Natural killer cell treated with Interleukin-12 subunit alpha and Interleukin-12 subunit beta and Interleukin-15 and Interleukin-18, amount 100 ng/mL, for 72 hours (primary cell): Measurements from ENCODE around the gene SPEM1. TPM values are rescaled to one million over a fixed set of nuclear protein-coding genes. Genes with fewer than 3 reads are reported as not detected.

Experiments used
- ATAC-seq, 2 donors: fragments of 150-1000 bp; cut with Tn5 transposase in 1 of 2; sonication (Bioruptor Pico), chemical (Tn5 transposase) in 1 of 2; 2 replicates each; pipeline ENCODE4 v1.10.0; 2021
- DNase-seq: peaks from one replicate; pipeline ENCODE4 v3.0.0; 2022; ENCODE audit warnings: low spot score
- H3K27ac Mint-ChIP-seq, 2 donors: 1 replicate in 1 of 2; 2 replicates in 1 of 2; pipeline ENCODE4 v1.8.0; 2022; ENCODE audit warnings: mixed read lengths in 2 of 2, mild to moderate bottlenecking in 1 of 2, moderate library complexity in 1 of 2
- H3K27me3 Mint-ChIP-seq, 2 donors: 1 replicate in 1 of 2; 2 replicates in 1 of 2; pipeline ENCODE4 v1.8.0; 2022; ENCODE audit warnings: mixed read lengths in 2 of 2
- H3K36me3 Mint-ChIP-seq: one replicate; pipeline ENCODE4 v1.8.0; 2022; ENCODE audit warnings: mixed read lengths
- H3K4me1 Mint-ChIP-seq, 2 donors: 1 replicate in 1 of 2; 2 replicates in 1 of 2; pipeline ENCODE4 v1.8.0; 2022; ENCODE audit warnings: low read depth in 2 of 2, mixed read lengths in 2 of 2, mild to moderate bottlenecking in 1 of 2
- H3K4me3 Mint-ChIP-seq: one replicate; pipeline ENCODE4 v1.8.0; 2022; ENCODE audit warnings: mixed read lengths
- H3K9me3 Mint-ChIP-seq: 2 replicates; pipeline ENCODE4 v1.8.0; 2022; ENCODE audit warnings: mixed read lengths
- total RNA-seq, 2 donors: library from RNA; stranded (reverse); gene quantifications; one replicate each; pipeline ENCODE4 v1.2.3, GENCODE V29; 2022

SPEM1 gene
- total RNA-seq, 2 donors from 2014 or later, result not detected

GRCh38 chr17:7445619-7445968, 25.5 kb downstream of the SPEM1 start:
- Mint-ChIP-seq H3K27me3 (peaks cover 43 to 50% of the 10 kb centered on the region in 2 donors), H3K9me3 (no peaks in the 10 kb centered on the region), H3K4me1 (peaks cover 11 to 20% of the 10 kb centered on the region in 2 donors), H3K27ac (no peak overlapping the region), H3K4me3 (peak overlapping the region; percentile 79), H3K36me3 (no peaks in the 10 kb centered on the region)
- ATAC-seq, result peak; percentile 67 to 73
- DNase-seq, result no peak

DNA sequence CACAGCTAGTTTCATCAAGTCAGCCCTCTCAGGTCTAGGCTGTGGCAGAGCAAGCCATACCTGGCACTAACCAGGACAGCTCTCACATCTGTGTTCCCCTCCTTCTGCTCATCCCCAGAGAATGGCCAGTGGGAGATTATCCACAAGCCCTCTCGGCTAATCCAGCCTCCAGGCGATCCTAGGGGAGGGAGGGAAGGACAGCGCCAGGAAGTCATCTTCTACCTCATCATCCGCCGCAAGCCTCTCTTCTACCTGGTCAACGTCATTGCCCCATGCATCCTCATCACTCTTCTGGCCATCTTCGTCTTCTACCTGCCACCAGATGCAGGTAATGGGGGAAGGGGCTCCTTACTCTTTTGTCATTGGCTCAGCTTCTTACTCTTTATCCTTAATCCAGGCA, 28.3 kb downstream of the SPEM1 start:
- Mint-ChIP-seq H3K4me3 (no peak overlapping the region), H3K36me3 (no peaks in the 10 kb centered on the region)
- DNase-seq, result no peak

DNA sequence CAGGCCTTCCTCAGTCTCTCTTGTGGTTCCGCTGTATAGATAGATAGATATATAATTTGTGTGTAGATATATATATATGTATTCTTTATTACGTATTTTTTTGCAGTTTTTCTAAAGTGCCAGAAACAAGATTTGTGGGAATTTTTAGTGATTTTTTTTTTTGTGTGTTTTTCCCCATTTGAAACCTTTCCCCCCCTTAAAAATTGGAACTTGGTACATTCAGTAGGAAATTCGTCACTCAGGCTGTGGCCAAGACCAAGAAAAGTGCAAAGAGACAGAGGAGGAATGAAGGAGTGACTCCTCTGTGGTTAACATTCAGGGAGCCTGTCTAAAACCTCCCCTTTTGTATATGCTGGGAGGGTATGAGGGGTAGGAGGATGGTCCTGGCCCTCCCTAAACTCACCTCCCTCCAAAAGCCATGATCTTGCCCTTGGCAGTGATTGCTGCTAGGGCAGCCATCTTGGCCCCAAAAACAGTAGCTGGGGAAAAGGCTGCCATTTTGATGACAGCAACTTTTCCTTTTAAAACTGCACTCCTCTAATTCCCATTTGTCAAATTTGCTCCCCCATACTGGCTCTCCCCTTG, 39.9 kb downstream of the SPEM1 start:
- H3K4me1 Mint-ChIP-seq, result peaks cover 9 to 26% of the 10 kb centered on the region in 2 donors
- H3K27ac Mint-ChIP-seq, result peak overlapping the region in 1 of 2 donors; percentile 1
- H3K27me3 Mint-ChIP-seq, result no peaks in the 10 kb centered on the region
- H3K9me3 Mint-ChIP-seq, result no peaks in the 10 kb centered on the region
- H3K36me3 Mint-ChIP-seq, result no peaks in the 10 kb centered on the region
- no peak overlapping the region for H3K4me3 Mint-ChIP-seq
- no peak for ATAC-seq
- no peak for DNase-seq

More for the DNA sequence above, 28.3 kb downstream of the SPEM1 start:
- Mint-ChIP-seq H3K9me3 (no peaks in the 10 kb centered on the region), H3K27ac (no peak overlapping the region), H3K4me1 (peaks cover 11 to 17% of the 10 kb centered on the region in 2 donors), H3K27me3 (peaks cover 30 to 37% of the 10 kb centered on the region in 2 donors)
- ATAC-seq, result no peak

- no peaks in the 10 kb centered on the region for H3K27me3 Mint-ChIP-seq
- H3K36me3 Mint-ChIP-seq, result no peaks in the 10 kb centered on the region
- H3K4me1 Mint-ChIP-seq, result peaks cover 5 to 23% of the 10 kb centered on the region in 2 donors
- ATAC-seq, result no peak
- H3K9me3 Mint-ChIP-seq, result no peaks in the 10 kb centered on the region
- H3K4me3 Mint-ChIP-seq, result no peak overlapping the region
- H3K27ac Mint-ChIP-seq, result no peak overlapping the region
- no peak for DNase-seq
These were observed 40.9 kb downstream of the SPEM1 start for GRCh38 chr17:7460850-7461660.

- Mint-ChIP-seq H3K27me3 (no peaks in the 10 kb centered on the region), H3K9me3 (no peaks in the 10 kb centered on the region), H3K27ac (no peak overlapping the region), H3K4me3 (no peak overlapping the region), H3K4me1 (peaks cover 8 to 25% of the 10 kb centered on the region in 2 donors), H3K36me3 (no peaks in the 10 kb centered on the region)
- DNase-seq, result no peak
- ATAC-seq, result peak in 1 of 2 donors; percentile 21
These were observed 42.6 kb downstream of the SPEM1 start for GRCh38 chr17:7462474-7463371.

DNA sequence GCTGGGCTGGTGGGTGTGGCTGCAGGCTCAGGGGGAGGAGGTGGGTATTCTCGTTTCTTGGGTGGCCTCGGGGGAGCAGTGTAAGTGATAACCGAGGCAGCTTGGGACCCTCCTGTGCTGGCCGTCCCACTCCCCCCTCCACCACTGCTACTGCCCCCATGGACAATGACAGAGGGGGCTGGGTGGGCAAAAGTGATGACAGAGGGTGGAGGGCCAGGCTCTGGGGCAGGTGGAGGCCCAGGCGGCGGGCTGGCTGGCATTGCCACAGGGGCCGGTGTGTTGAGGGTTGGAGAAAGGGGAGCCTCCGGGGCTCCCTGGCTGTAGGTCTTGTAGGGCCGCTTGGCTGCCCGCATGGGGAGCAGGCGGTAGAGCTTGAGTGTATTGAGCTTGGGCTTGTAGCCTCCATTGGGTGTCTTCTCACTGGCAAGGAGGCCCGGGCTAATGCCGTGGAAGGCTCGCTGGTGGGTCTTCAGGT, 43.3 kb downstream of the SPEM1 start:
- Mint-ChIP-seq H3K4me1 (peaks cover 8 to 25% of the 10 kb centered on the region in 2 donors), H3K9me3 (no peaks in the 10 kb centered on the region), H3K27me3 (no peaks in the 10 kb centered on the region), H3K4me3 (no peak overlapping the region), H3K27ac (no peak overlapping the region), H3K36me3 (no peaks in the 10 kb centered on the region)
- ATAC-seq (peak in 1 of 2 donors; percentile 29), DNase-seq (no peak)

- no peaks in the 10 kb centered on the region for H3K27me3 Mint-ChIP-seq
- DNase-seq (no peak), ATAC-seq (no peak)
- H3K9me3 Mint-ChIP-seq, result no peaks in the 10 kb centered on the region
- no peak overlapping the region for H3K27ac Mint-ChIP-seq
- H3K4me3 Mint-ChIP-seq, result no peak overlapping the region
- peaks cover 8 to 20% of the 10 kb centered on the region in 2 donors for H3K4me1 Mint-ChIP-seq
- H3K36me3 Mint-ChIP-seq, result no peaks in the 10 kb centered on the region
These were observed 44.0 kb downstream of the SPEM1 start for GRCh38 chr17:7464081-7464480.

- no peak for DNase-seq
- no peaks in the 10 kb centered on the region for H3K27me3 Mint-ChIP-seq
- ATAC-seq, result no peak
- no peaks in the 10 kb centered on the region for H3K9me3 Mint-ChIP-seq
- H3K4me1 Mint-ChIP-seq, result peaks cover 8 to 16% of the 10 kb centered on the region in 2 donors
- H3K27ac Mint-ChIP-seq, result no peak overlapping the region
- no peaks in the 10 kb centered on the region for H3K36me3 Mint-ChIP-seq
- no peak overlapping the region for H3K4me3 Mint-ChIP-seq
These were observed 45.6 kb downstream of the SPEM1 start for GRCh38 chr17:7465597-7466275.

- Mint-ChIP-seq H3K9me3 (no peaks in the 10 kb centered on the region), H3K4me1 (peaks cover 8 to 13% of the 10 kb centered on the region in 2 donors), H3K27ac (peak overlapping the region in 1 of 2 donors; percentile 79), H3K4me3 (no peak overlapping the region), H3K27me3 (no peaks in the 10 kb centered on the region), H3K36me3 (no peaks in the 10 kb centered on the region)
- ATAC-seq (no peak), DNase-seq (no peak)
These were observed 46.2 kb downstream of the SPEM1 start for GRCh38 chr17:7466318-7466638.

GRCh38 chr17:7466639-7467341, 46.7 kb downstream of the SPEM1 start:
- H3K4me1 Mint-ChIP-seq, result peaks cover 11 to 16% of the 10 kb centered on the region in 2 donors
- no peak overlapping the region for H3K4me3 Mint-ChIP-seq
- H3K27me3 Mint-ChIP-seq, result no peaks in the 10 kb centered on the region
- H3K9me3 Mint-ChIP-seq, result no peaks in the 10 kb centered on the region
- DNase-seq, result no peak
- ATAC-seq, result peak in 1 of 2 donors; percentile 14
- peak overlapping the region in 1 of 2 donors; percentile 79 for H3K27ac Mint-ChIP-seq
- no peaks in the 10 kb centered on the region for H3K36me3 Mint-ChIP-seq

DNA sequence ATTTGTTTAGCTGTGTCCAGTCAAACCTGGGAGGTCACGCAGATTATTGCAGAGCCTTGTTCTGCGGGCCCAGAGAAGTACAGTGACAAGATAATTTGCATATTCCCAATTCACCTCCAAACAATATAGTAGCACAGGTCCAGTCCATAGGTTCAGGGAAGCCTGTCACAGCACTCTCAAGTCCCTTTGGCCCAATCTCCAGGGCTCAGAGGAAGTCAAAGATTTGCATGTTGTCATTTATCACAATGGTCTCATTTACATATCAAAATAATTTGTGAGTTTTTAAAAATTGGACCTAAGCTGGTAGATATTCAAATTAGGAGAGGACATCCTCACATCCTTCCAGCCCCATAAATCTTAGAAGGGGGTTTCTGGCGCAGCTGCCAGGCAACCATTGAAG, 47.4 kb downstream of the SPEM1 start:
- ATAC-seq (no peak), DNase-seq (no peak)
- H3K4me1 Mint-ChIP-seq, result peaks cover 15 to 20% of the 10 kb centered on the region in 2 donors
- H3K27ac Mint-ChIP-seq, result peak overlapping the region in 1 of 2 donors; percentile 79
- no peak overlapping the region for H3K4me3 Mint-ChIP-seq
- no peaks in the 10 kb centered on the region for H3K36me3 Mint-ChIP-seq
- no peaks in the 10 kb centered on the region for H3K27me3 Mint-ChIP-seq
- H3K9me3 Mint-ChIP-seq, result no peaks in the 10 kb centered on the region

- H3K27ac Mint-ChIP-seq, result peak overlapping the region in 1 of 2 donors; percentile 48
- no peak for DNase-seq
- H3K27me3 Mint-ChIP-seq, result no peaks in the 10 kb centered on the region
- no peaks in the 10 kb centered on the region for H3K36me3 Mint-ChIP-seq
- H3K9me3 Mint-ChIP-seq, result no peaks in the 10 kb centered on the region
- peaks cover 15 to 17% of the 10 kb centered on the region in 2 donors for H3K4me1 Mint-ChIP-seq
- H3K4me3 Mint-ChIP-seq, result no peak overlapping the region
- no peak for ATAC-seq
These were observed 48.2 kb downstream of the SPEM1 start for GRCh38 chr17:7468290-7468689.
